Inflammatory macrophage treated with lipopolysaccharide for 4 hours (primary cell): Measurements from ENCODE around the gene SWSAP1.

Source experiments
- DNase-seq: peaks from one replicate; pipeline ENCODE4 v3.0.0-alpha.2; 2020

SWSAP1 gene

GRCh38 chr19:11416346-11417052, 42.0 kb downstream of the SWSAP1 start:
- no peak for DNase-seq

DNA sequence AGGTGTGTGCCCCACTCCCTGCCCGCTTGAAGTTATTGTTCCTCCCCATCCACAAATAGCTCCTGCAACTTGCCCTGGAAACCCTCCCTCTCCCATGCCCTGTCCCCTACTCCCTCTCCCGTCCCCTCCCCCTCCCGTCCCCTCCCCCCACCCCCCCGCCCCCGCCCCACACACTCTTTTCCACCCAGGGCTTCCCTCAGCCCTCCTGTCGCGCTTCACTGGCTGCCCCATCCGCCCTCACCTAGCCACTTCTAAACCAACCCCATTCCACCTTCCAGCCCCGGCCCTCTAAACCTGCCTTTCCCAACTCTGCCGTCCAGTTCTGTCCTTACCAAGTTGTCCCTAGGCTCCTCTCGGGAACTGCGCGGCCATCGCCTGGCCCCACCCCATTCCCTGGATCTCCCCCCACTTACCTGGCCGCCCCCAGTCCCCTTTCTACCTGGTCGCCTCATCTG, 43.7 kb downstream of the SWSAP1 start:
- DNase-seq, result no peak

DNA sequence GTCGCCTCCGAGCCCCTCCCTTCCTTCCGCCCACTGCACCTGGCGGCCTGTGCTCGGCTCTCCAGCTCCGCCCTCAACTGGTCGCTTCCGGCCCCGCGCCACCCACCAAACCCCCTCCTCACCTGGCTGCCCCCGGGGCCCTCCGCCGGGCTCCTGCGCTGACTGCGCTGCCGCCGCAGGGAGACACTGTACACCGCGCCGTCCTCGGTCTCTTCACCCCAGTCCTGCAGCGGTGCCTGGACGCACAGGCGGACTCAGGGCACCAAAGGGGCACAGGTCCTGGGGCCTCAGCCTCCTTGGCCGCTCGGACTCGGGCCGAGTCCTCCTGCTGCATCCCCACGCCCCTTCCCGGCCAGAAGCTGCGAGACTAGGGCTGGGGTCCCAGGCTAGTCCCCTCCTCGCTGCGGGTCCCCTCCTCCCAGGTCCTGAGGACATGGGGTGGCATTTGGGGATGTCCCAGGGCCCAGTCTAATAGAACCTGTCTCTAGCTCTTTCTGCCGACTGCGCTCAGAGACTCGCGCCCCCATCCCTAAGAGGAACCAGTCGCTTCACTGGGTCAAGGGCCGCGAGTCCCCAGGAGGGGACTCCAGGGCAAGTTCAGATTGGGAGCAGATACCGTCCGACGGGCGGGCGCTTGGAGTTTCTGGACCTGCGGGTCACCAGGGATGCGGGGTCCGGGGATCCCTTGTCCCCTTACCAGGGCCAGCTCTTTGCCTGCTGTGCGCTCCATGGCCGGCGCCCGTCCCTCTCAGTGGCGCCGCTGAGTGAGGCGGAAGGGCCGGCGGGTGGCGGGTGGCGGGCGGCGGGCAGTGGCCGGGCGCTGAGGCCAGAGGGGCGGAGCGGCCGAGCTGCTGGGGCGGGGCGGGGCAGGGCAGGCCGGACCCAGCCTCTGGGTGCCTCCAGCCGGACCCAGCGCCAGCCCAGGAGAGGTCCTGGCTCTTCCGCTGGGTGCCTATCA, 44.4 kb downstream of the SWSAP1 start, which contains the start of gene RGL3:
TSS of gene RGL3 (minus strand) at position 766 of the 958 bp plus-strand sequence. CDS start at position 730, 36 bp downstream.
- DNase-seq, result peak; percentile 21

- peak; percentile 19 for DNase-seq
These were observed 46.2 kb downstream of the SWSAP1 start for GRCh38 chr19:11420429-11421370.

GRCh38 chr19:11421371-11422098, 47.1 kb downstream of the SWSAP1 start:
- DNase-seq, result peak; percentile 12

DNA sequence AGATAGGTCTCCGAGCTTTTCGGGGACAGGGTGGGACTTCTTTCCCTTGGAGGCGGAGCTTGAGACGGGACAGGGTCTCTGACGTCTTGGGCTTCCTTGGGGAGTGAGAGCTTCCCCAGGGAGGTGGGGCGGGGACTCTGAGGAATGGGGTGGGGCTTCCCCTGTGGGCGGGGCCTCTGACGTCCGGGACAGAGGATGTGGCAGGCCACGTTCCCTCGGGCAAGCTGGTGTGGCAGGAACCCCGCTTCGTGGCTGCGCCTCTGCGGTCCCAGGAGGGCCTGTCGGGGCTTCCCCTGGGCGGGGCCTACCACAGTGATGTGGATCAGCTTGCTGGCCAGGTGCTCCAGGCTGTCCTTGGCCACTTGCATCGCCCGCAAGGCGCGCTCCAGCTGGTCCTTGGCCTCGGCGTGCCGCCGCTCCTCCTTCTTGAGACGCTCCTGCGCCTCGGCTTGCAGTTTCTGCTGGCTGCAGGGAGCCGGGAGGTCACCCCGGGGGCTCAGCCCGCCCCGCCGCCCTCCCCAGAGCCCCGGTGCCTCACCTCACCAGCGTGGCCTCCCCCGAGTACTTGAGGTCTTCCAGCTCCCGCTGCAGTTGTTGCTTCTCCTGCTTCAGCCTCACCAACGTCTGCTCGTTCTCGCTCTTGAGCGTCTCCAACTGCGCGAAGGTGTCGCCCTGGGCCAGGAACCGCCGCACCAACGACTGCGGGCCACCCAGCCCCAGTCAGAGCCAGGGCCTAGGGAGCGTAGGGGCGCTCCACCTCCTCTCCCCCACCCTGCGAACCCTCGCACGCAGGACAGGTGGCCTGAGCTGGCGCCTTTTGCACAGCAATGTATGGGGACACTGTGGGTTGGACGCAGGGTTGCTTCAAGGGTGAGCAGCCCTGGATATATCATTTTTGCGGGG, 47.9 kb downstream of the SWSAP1 start:
- DNase-seq, result peak; percentile 55

GRCh38 chr19:11423164-11423790, 48.8 kb downstream of the SWSAP1 start:
- DNase-seq, result no peak

DNA sequence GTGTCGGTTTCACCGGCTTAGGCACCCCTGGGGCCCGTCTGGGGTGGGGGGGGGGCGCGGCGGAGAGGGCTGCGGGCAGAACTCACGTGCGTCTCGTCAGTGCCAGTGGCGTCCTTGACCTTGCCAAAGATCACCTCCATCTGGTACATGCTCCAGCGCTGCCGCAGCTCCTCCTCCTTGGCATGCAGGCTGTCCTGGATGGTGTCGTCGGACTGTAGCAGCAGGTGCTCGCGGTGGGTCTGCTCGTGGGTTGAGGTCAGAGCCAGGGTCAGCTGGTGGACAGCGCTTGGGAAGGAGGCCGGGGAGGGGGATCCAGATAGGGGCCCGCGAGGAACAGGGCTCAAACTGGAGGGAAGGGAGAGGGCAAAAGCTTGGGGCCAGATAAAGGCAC, 49.3 kb downstream of the SWSAP1 start:
- no peak for DNase-seq
